Right lobe of liver (tissue), 4 donors: Measurements from ENCODE around the gene HNRNPA1.

ENCODE experiments used
- CTCF ChIP-seq, 4 donors: fragments of 200-600 bp in 3 of 4; fragments of 450-650 bp in 1 of 4; IDR thresholded peaks; one replicate each; pipeline versions ENCODE4 v1.5.1 to v1.8.0; 2016 to 2022; ENCODE audit warnings: antibody characterized with exemption in 4 of 4, mild to moderate bottlenecking in 2 of 4
- POLR2A ChIP-seq: fragments of 450-650 bp; IDR thresholded peaks from one replicate; pipeline ENCODE4 v1.6.1; 2017; ENCODE audit warnings: antibody characterized with exemption, mild to moderate bottlenecking
- donor health status: DM: no; HTN: no; CAD: no.
- donor health status: DM: no; HTN: no; CAD: no.
- donor health status: DM: no; HTN: yes; CAD: no.

GRCh38 chr12:54240971-54241588 is 39.4 kb upstream of the HNRNPA1 start:
- TF ChIP-seq CTCF (IDR thresholded peaks at IDR 0.05) = no peak
- TF ChIP-seq POLR2A = no peak
